HepG2 (cell line): Measurements from ENCODE around the gene COPS7A. TPM values are rescaled to one million over a fixed set of nuclear protein-coding genes. Genes with fewer than 3 reads are reported as not detected.

ENCODE experiments used
- ATAC-seq: fragments of 200-7000 bp; cut with Tn5 transposase; 3 replicates; pipeline ENCODE4 v1.9.1; 2020; ENCODE audit warnings: mild to moderate bottlenecking, moderate library complexity
- BruUV-seq: library from RNA; stranded (reverse); fragments of 400-500 nt; replicated peaks from 2 replicates; lab custom pipeline; 2021; lab: Mats Ljungman, UMichigan
- CTCF ChIA-PET: fragments of 300-600 bp; formaldehyde crosslinking; extraction: SDS; loops from one replicate; lab custom pipeline; 2021; ENCODE audit warnings: low total read pairs, inconsistent platforms, low intra/inter-chr PET ratio; lab: Yijun Ruan, JAX
- POLR2A ChIA-PET: fragments of 350-600 bp; sonication (Branson Sonifier 250); formaldehyde crosslinking; loops from one replicate; lab custom pipeline; 2020; ENCODE audit warnings: antibody characterized with exemption, inconsistent platforms; lab: Yijun Ruan, JAX
- DNase-seq: peaks from one replicate; pipeline ENCODE4 v3.0.0-alpha.2; 2015; ENCODE audit warnings: low spot score
- FAIRE-seq: peaks from 3 replicates; lab custom pipeline; 2011; peaks lifted over from hg19 to GRCh38; lab: Jason Lieb, UNC
- H2AFZ ChIP-seq: one replicate; pipeline ENCODE4 v1.6.1; 2011; ENCODE audit warnings: low read length, inconsistent platforms
- H3K27ac ChIP-seq: fragments of 300-600 bp; 3 replicates; pipeline ENCODE4 v1.8.0; 2011; ENCODE audit warnings: mixed run types, mild to moderate bottlenecking, mixed read lengths, low read length, inconsistent platforms; ENCODE audit not compliant: insufficient read depth; ENCODE audit errors: extremely low read length
- H3K27me3 ChIP-seq, 2 experiments: fragments of 200-600 bp in 1 of 2; 2 replicates in 1 of 2; 3 replicates in 1 of 2; pipeline versions ENCODE4 v1.6.0 to v1.8.0; 2011; ENCODE audit warnings: low read length in 2 of 2, mild to moderate bottlenecking in 2 of 2, moderate library complexity in 2 of 2, inconsistent platforms in 1 of 2; ENCODE audit not compliant: insufficient read depth in 2 of 2, control insufficient read depth in 1 of 2
- H3K36me3 ChIP-seq, 2 experiments: fragments of 200-600 bp in 1 of 2; replicated peaks in 1 of 2; 2 replicates in 1 of 2; 3 replicates in 1 of 2; pipeline versions ENCODE4 v1.5.1 to v1.8.0; 2011; ENCODE audit warnings: low read length in 2 of 2, inconsistent platforms in 1 of 2; ENCODE audit not compliant: insufficient read depth in 2 of 2, control insufficient read depth in 1 of 2
- H3K4me1 ChIP-seq: 2 replicates; pipeline ENCODE4 v1.5.1; 2012; ENCODE audit warnings: low read length, inconsistent platforms; ENCODE audit not compliant: insufficient read depth
- H3K4me2 ChIP-seq: 2 replicates; pipeline ENCODE4 v1.6.0; 2011; ENCODE audit warnings: low read depth, low read length, inconsistent platforms
- H3K4me3 ChIP-seq, 3 experiments: fragments of 200-600 bp in 1 of 3; sonication (generic), shearing (Covaris generic) in 1 of 3; replicated peaks in 1 of 3; 2 replicates each; pipeline ENCODE4 v1.5.1; 2011 to 2016; ENCODE audit warnings: low read length in 3 of 3, inconsistent platforms in 2 of 3, low read depth in 2 of 3, mild to moderate bottlenecking in 2 of 3, control low read depth in 1 of 3, mixed read lengths in 1 of 3; ENCODE audit not compliant: insufficient read depth in 1 of 3
- H3K79me2 ChIP-seq: one replicate; pipeline ENCODE4 v1.6.1; 2011; ENCODE audit warnings: low read length, inconsistent platforms; ENCODE audit not compliant: insufficient read depth
- H3K9ac ChIP-seq: 2 replicates; pipeline ENCODE4 v1.6.0; 2011; ENCODE audit warnings: mild to moderate bottlenecking, low read depth, low read length, inconsistent platforms; ENCODE audit not compliant: insufficient read depth
- H3K9me3 ChIP-seq: 2 replicates; pipeline ENCODE4 v1.5.1; 2012; ENCODE audit warnings: mild to moderate bottlenecking, low read length
- H4K20me1 ChIP-seq: 2 replicates; pipeline ENCODE4 v1.6.0; 2011; ENCODE audit warnings: inconsistent platforms, mild to moderate bottlenecking, low read length, moderate library complexity; ENCODE audit not compliant: insufficient read depth
- AHDC1 ChIP-seq: sonication (generic); formaldehyde crosslinking; IDR thresholded peaks from 2 replicates; pipeline ENCODE4 v1.5.1; 2020; ENCODE audit warnings: mild to moderate bottlenecking, missing genetic modification reagents, borderline replicate concordance
- CEBPB ChIP-seq: IDR thresholded peaks from 2 replicates; pipeline ENCODE4 v1.6.1; 2011; ENCODE audit warnings: low read depth, low read length, improper control_type of control experiment, borderline replicate concordance
- E2F2 ChIP-seq: sonication (generic); formaldehyde crosslinking; IDR thresholded peaks from 2 replicates; pipeline ENCODE4 v1.4.0; 2020; ENCODE audit warnings: missing genetic modification reagents, borderline replicate concordance
- FOXK1 ChIP-seq: sonication (generic); formaldehyde crosslinking; IDR thresholded peaks from 2 replicates; pipeline ENCODE4 v1.4.0; 2020; ENCODE audit warnings: low read depth, missing genetic modification reagents, borderline replicate concordance
- FOXP4 ChIP-seq: sonication (generic); formaldehyde crosslinking; IDR thresholded peaks from 2 replicates; pipeline ENCODE4 v1.4.0; 2020; ENCODE audit warnings: missing genetic modification reagents
- GLMP ChIP-seq: sonication (generic); formaldehyde crosslinking; IDR thresholded peaks from 2 replicates; pipeline ENCODE4 v1.9.0; 2021; ENCODE audit warnings: missing genetic modification reagents, mild to moderate bottlenecking, borderline replicate concordance
- HDAC2 ChIP-seq: sonication (generic); formaldehyde crosslinking; IDR thresholded peaks from 2 replicates; pipeline ENCODE4 v1.4.0; 2020; ENCODE audit warnings: missing genetic modification reagents
- KDM3A ChIP-seq: IDR thresholded peaks from 2 replicates; pipeline ENCODE4 v1.6.1; 2018; ENCODE audit warnings: low read depth, missing compliant biosample characterization
- KLF9 ChIP-seq: IDR thresholded peaks from 2 replicates; pipeline ENCODE4 v1.6.1; 2016; ENCODE audit warnings: low read depth
- MAF1 ChIP-seq: sonication (generic); formaldehyde crosslinking; IDR thresholded peaks from 2 replicates; pipeline ENCODE4 v1.5.0; 2020; ENCODE audit warnings: missing genetic modification reagents, borderline replicate concordance
- MXD3 ChIP-seq: IDR thresholded peaks from 2 replicates; pipeline ENCODE4 v1.6.1; 2016; ENCODE audit warnings: mild to moderate bottlenecking, missing biosample characterization, missing genetic modification reagents
- MZF1 ChIP-seq: sonication (generic); formaldehyde crosslinking; IDR thresholded peaks from 2 replicates; pipeline ENCODE4 v1.8.1; 2023; ENCODE audit warnings: mild to moderate bottlenecking, missing genetic modification reagents, borderline replicate concordance
- NFE2L2 ChIP-seq: fragments of 150-350 bp; IDR thresholded peaks from 2 replicates; pipeline ENCODE4 v1.6.1; 2014; ENCODE audit warnings: low read length
- TOPORS ChIP-seq: sonication (generic); formaldehyde crosslinking; IDR thresholded peaks from 2 replicates; pipeline ENCODE4 v1.8.0; 2023; ENCODE audit warnings: mild to moderate bottlenecking, missing genetic modification reagents
- ZNF761 ChIP-seq: sonication (generic); formaldehyde crosslinking; conservative IDR thresholded peaks from 2 replicates; pipeline ENCODE4 v1.4.0; 2020; ENCODE audit warnings: mild to moderate bottlenecking, missing genetic modification reagents
- WGBS: methylation state at CpG from one replicate; pipeline ENCODE4 v1.1.6; 2017; ENCODE audit warnings: low lambda C conversion rate; 5-methylcytosine and 5-hydroxymethylcytosine counted together
- in situ Hi-C: cut with HindIII; loops from 2 replicates; pipeline ENCODE4 v1.10.0; 2017; ENCODE audit warnings: low pct_unique_long_range_greater_than_20kb; ENCODE audit not compliant: extremely low pct_ligation_motif_present
- intact Hi-C: fragments of 100-400 bp; cut with micrococcal nuclease; formaldehyde crosslinking; loops from one replicate; pipeline ENCODE4 v1.10.0; 2022; ENCODE audit not compliant: unreplicated experiment
- polyA plus RNA-seq, 8 experiments: library from polyadenylated mRNA; depleted of rRNA in 3 of 8; stranded (reverse) in 7 of 8; unstranded in 1 of 8; fragments of >200 nt; fragmentation: Illumina TruSeq in 4 of 8; extraction: Trizol in 4 of 8; gene quantifications; 2 replicates each; pipeline versions ENCODE4 v1.2.1 to v1.2.3, GENCODE V29; 2011 to 2016; ENCODE audit warnings: low read depth in 4 of 8, missing spikeins in 1 of 8, mixed read lengths in 1 of 8; ENCODE audit not compliant: insufficient read depth in 1 of 8
- total RNA-seq, 5 experiments: library from RNA; depleted of rRNA; stranded (reverse); fragments of >200 nt; fragmentation: Illumina TruSeq; extraction: Trizol; gene quantifications; 2 replicates each; pipeline ENCODE4 v1.2.3, GENCODE V29; 2016; ENCODE audit warnings: low read depth in 1 of 5

The COPS7A gene
- total and polyA plus RNA-seq, 2 of the 13 experiments (the other 11 are each of a cell fraction or from before 2014, with no cell fraction given), result 40.0 to 73.6 TPM

- Histone ChIP-seq H3K79me2 (peaks cover 28% of the 10 kb centered on the region), H3K4me3 (no peak overlapping the region), H3K36me3 (no peaks in the 10 kb centered on the region), H3K9me3 (no peaks in the 10 kb centered on the region), H3K27me3 (peaks cover 3 to 19% of the 10 kb centered on the region in 2 experiments), H3K4me2 (no peak overlapping the region), H4K20me1 (no peaks in the 10 kb centered on the region), H2AFZ (no peak overlapping the region), H3K4me1 (peaks cover 33% of the 10 kb centered on the region), H3K27ac (no peak overlapping the region), H3K9ac (no peak overlapping the region)
- FAIRE-seq (no peak), ATAC-seq (no peak), DNase-seq (no peak)
- in situ Hi-C loops (no loop called here), intact Hi-C loops (no loop called here)
- BruUV-seq, result no TSS peak
- 94% methylated on average over 4 of the region's 4 CpGs for WGBS
- CTCF ChIA-PET, result no interaction called here
- POLR2A ChIA-PET, result interaction anchor here (0.9 to 1.6 kb wide), 2 partner anchors 32 to 62 kb away, joined by 3 read pairs; partner anchors contain the start of genes COPS7A and MLF2
- TF ChIP-seq E2F2 (no peak), MAF1 (CRISPR knock-in tag) (no peak), ZNF761 (CRISPR knock-in tag) (no peak), FOXP4 (no peak), MZF1 (CRISPR knock-in tag) (no peak), TOPORS (CRISPR knock-in tag) (no peak), NFE2L2 (no peak), FOXK1 (CRISPR knock-in tag) (no peak), HDAC2 (no peak), GLMP (CRISPR knock-in tag) (no peak), CEBPB (no peak), AHDC1 (CRISPR knock-in tag) (no peak), MXD3 (no peak), KDM3A (CRISPR knock-in tag) (no peak), KLF9 (CRISPR knock-in tag) (no peak)
Observed at GRCh38 chr12:6691473-6691872, 32.4 kb upstream of the COPS7A start.
